HepG2 (cell line): ENCODE data around the gene SC5D. TPM values are rescaled to one million over a fixed set of nuclear protein-coding genes. Genes with fewer than 3 reads are reported as not detected.

Experiments
- ATAC-seq: fragments of 200-7000 bp; cut with Tn5 transposase; 3 replicates; pipeline ENCODE4 v1.9.1; 2020; ENCODE audit warnings: mild to moderate bottlenecking, moderate library complexity
- BruUV-seq: library from RNA; stranded (reverse); fragments of 400-500 nt; replicated peaks from 2 replicates; lab custom pipeline; 2021; lab: Mats Ljungman, UMichigan
- CTCF ChIA-PET: fragments of 300-600 bp; formaldehyde crosslinking; extraction: SDS; loops from one replicate; lab custom pipeline; 2021; ENCODE audit warnings: low total read pairs, inconsistent platforms, low intra/inter-chr PET ratio; lab: Yijun Ruan, JAX
- POLR2A ChIA-PET: fragments of 350-600 bp; sonication (Branson Sonifier 250); formaldehyde crosslinking; loops from one replicate; lab custom pipeline; 2020; ENCODE audit warnings: antibody characterized with exemption, inconsistent platforms; lab: Yijun Ruan, JAX
- DNase-seq: peaks from one replicate; pipeline ENCODE4 v3.0.0-alpha.2; 2015; ENCODE audit warnings: low spot score
- FAIRE-seq: peaks from 3 replicates; lab custom pipeline; 2011; peaks lifted over from hg19 to GRCh38; lab: Jason Lieb, UNC
- H2AFZ ChIP-seq: one replicate; pipeline ENCODE4 v1.6.1; 2011; ENCODE audit warnings: low read length, inconsistent platforms
- H3K27ac ChIP-seq: fragments of 300-600 bp; 3 replicates; pipeline ENCODE4 v1.8.0; 2011; ENCODE audit warnings: mixed run types, mild to moderate bottlenecking, mixed read lengths, low read length, inconsistent platforms; ENCODE audit not compliant: insufficient read depth; ENCODE audit errors: extremely low read length
- H3K27me3 ChIP-seq, 2 experiments: fragments of 200-600 bp in 1 of 2; 2 replicates in 1 of 2; 3 replicates in 1 of 2; pipeline versions ENCODE4 v1.6.0 to v1.8.0; 2011; ENCODE audit warnings: low read length in 2 of 2, mild to moderate bottlenecking in 2 of 2, moderate library complexity in 2 of 2, inconsistent platforms in 1 of 2; ENCODE audit not compliant: insufficient read depth in 2 of 2, control insufficient read depth in 1 of 2
- H3K36me3 ChIP-seq, 2 experiments: fragments of 200-600 bp in 1 of 2; replicated peaks in 1 of 2; 2 replicates in 1 of 2; 3 replicates in 1 of 2; pipeline versions ENCODE4 v1.5.1 to v1.8.0; 2011; ENCODE audit warnings: low read length in 2 of 2, inconsistent platforms in 1 of 2; ENCODE audit not compliant: insufficient read depth in 2 of 2, control insufficient read depth in 1 of 2
- H3K4me1 ChIP-seq: 2 replicates; pipeline ENCODE4 v1.5.1; 2012; ENCODE audit warnings: low read length, inconsistent platforms; ENCODE audit not compliant: insufficient read depth
- H3K4me2 ChIP-seq: 2 replicates; pipeline ENCODE4 v1.6.0; 2011; ENCODE audit warnings: low read depth, low read length, inconsistent platforms
- H3K4me3 ChIP-seq, 3 experiments: fragments of 200-600 bp in 1 of 3; sonication (generic), shearing (Covaris generic) in 1 of 3; replicated peaks in 1 of 3; 2 replicates each; pipeline ENCODE4 v1.5.1; 2011 to 2016; ENCODE audit warnings: low read length in 3 of 3, inconsistent platforms in 2 of 3, low read depth in 2 of 3, mild to moderate bottlenecking in 2 of 3, control low read depth in 1 of 3, mixed read lengths in 1 of 3; ENCODE audit not compliant: insufficient read depth in 1 of 3
- H3K79me2 ChIP-seq: one replicate; pipeline ENCODE4 v1.6.1; 2011; ENCODE audit warnings: low read length, inconsistent platforms; ENCODE audit not compliant: insufficient read depth
- H3K9ac ChIP-seq: 2 replicates; pipeline ENCODE4 v1.6.0; 2011; ENCODE audit warnings: mild to moderate bottlenecking, low read depth, low read length, inconsistent platforms; ENCODE audit not compliant: insufficient read depth
- H3K9me3 ChIP-seq: 2 replicates; pipeline ENCODE4 v1.5.1; 2012; ENCODE audit warnings: mild to moderate bottlenecking, low read length
- H4K20me1 ChIP-seq: 2 replicates; pipeline ENCODE4 v1.6.0; 2011; ENCODE audit warnings: inconsistent platforms, mild to moderate bottlenecking, low read length, moderate library complexity; ENCODE audit not compliant: insufficient read depth
- FOSL2 ChIP-seq: sonication (generic); formaldehyde crosslinking; IDR thresholded peaks from 2 replicates; pipeline ENCODE4 v1.4.0; 2020; ENCODE audit warnings: missing genetic modification reagents
- MTA1 ChIP-seq: sonication (generic); formaldehyde crosslinking; IDR thresholded peaks from 2 replicates; pipeline ENCODE4 v1.4.0; 2020; ENCODE audit warnings: missing genetic modification reagents, mild to moderate bottlenecking, borderline replicate concordance
- NCOR1 ChIP-seq: fragments of 200-600 bp; sonication (generic); IDR thresholded peaks from 2 replicates; pipeline ENCODE4 v1.7.0; 2017; ENCODE audit warnings: antibody characterized with exemption, low read length, borderline replicate concordance
- SNAPC2 ChIP-seq: sonication (generic); formaldehyde crosslinking; IDR thresholded peaks from 2 replicates; pipeline ENCODE4 v1.8.1; 2022; ENCODE audit warnings: mild to moderate bottlenecking, missing genetic modification reagents
- STAG1 ChIP-seq: sonication (generic); formaldehyde crosslinking; IDR thresholded peaks from 2 replicates; pipeline ENCODE4 v1.4.0; 2020; ENCODE audit warnings: missing genetic modification reagents
- ZNF225 ChIP-seq: sonication (generic); formaldehyde crosslinking; IDR thresholded peaks from 2 replicates; pipeline ENCODE4 v1.4.0; 2020; ENCODE audit warnings: mild to moderate bottlenecking, missing genetic modification reagents
- ZNF251 ChIP-seq: sonication (generic); formaldehyde crosslinking; IDR thresholded peaks from 2 replicates; pipeline ENCODE4 v1.9.0; 2021; ENCODE audit warnings: mild to moderate bottlenecking, missing genetic modification reagents
- ZNF253 ChIP-seq: sonication (generic); formaldehyde crosslinking; IDR thresholded peaks from 2 replicates; pipeline ENCODE4 v1.8.0; 2022; ENCODE audit warnings: mild to moderate bottlenecking, missing genetic modification reagents, borderline replicate concordance
- ZSCAN31 ChIP-seq: sonication (generic); formaldehyde crosslinking; IDR thresholded peaks from 2 replicates; pipeline ENCODE4 v1.5.0; 2020; ENCODE audit warnings: low read depth, mild to moderate bottlenecking, missing genetic modification reagents
- WGBS: methylation state at CpG from one replicate; pipeline ENCODE4 v1.1.6; 2017; ENCODE audit warnings: low lambda C conversion rate; 5-methylcytosine and 5-hydroxymethylcytosine counted together
- in situ Hi-C: cut with HindIII; loops from 2 replicates; pipeline ENCODE4 v1.10.0; 2017; ENCODE audit warnings: low pct_unique_long_range_greater_than_20kb; ENCODE audit not compliant: extremely low pct_ligation_motif_present
- intact Hi-C: fragments of 100-400 bp; cut with micrococcal nuclease; formaldehyde crosslinking; loops from one replicate; pipeline ENCODE4 v1.10.0; 2022; ENCODE audit not compliant: unreplicated experiment
- polyA plus RNA-seq, 8 experiments: library from polyadenylated mRNA; depleted of rRNA in 3 of 8; stranded (reverse) in 7 of 8; unstranded in 1 of 8; fragments of >200 nt; fragmentation: Illumina TruSeq in 4 of 8; extraction: Trizol in 4 of 8; gene quantifications; 2 replicates each; pipeline versions ENCODE4 v1.2.1 to v1.2.3, GENCODE V29; 2011 to 2016; ENCODE audit warnings: low read depth in 4 of 8, missing spikeins in 1 of 8, mixed read lengths in 1 of 8; ENCODE audit not compliant: insufficient read depth in 1 of 8
- total RNA-seq, 5 experiments: library from RNA; depleted of rRNA; stranded (reverse); fragments of >200 nt; fragmentation: Illumina TruSeq; extraction: Trizol; gene quantifications; 2 replicates each; pipeline ENCODE4 v1.2.3, GENCODE V29; 2016; ENCODE audit warnings: low read depth in 1 of 5
- TF ChIP-seq, protein P1 (sequence below): sonication (generic); formaldehyde crosslinking; IDR thresholded peaks from 2 replicates; pipeline ENCODE4 v1.5.0; 2020; ENCODE audit warnings: mild to moderate bottlenecking, missing genetic modification reagents, moderate library complexity
- TF ChIP-seq, protein P2 (sequence below): sonication (generic); formaldehyde crosslinking; IDR thresholded peaks from 2 replicates; pipeline ENCODE4 v1.8.0; 2022; ENCODE audit warnings: missing genetic modification reagents, mild to moderate bottlenecking, moderate library complexity, borderline replicate concordance
- TF ChIP-seq, protein P3 (sequence below): sonication (generic); formaldehyde crosslinking; IDR thresholded peaks from 2 replicates; pipeline ENCODE4 v1.8.0; 2022; ENCODE audit warnings: missing genetic modification reagents, mild to moderate bottlenecking, inconsistent platforms, borderline replicate concordance

Gene SC5D
- total and polyA plus RNA-seq, 2 of the 13 experiments (the other 11 are each of a cell fraction or from before 2014, with no cell fraction given), result 84.4 to 155 TPM

DNA sequence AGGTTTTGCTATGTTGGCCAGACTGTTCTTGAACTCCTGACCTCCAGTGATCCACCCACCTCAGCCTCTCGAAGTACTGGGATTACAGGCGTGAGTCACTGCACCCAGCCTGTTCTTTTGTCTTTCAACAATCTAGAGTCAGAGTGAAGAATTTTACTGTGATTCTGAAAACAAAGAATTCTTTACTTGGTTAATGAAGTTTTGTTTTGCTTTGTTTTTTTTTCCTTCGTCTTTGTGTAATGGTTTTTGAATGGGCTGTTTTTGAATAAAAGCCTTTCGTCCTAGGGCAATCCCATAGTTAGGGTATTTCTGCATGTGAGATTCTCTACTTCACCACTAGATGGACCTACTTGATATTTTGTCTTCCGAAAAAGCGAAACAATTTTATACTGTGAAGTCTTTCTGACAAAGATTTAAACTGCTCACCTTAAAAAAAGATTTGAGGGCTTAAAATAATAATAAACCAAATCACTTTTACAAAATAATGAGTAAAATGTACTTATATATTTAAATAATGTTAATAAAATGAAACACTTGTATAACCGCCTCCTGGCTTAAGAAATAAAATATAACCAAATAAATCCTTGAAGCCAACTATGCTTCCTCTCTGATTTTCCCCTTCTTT lies 43.4 kb upstream of the SC5D start:
- H3K4me3 ChIP-seq, result no peak overlapping the region
- H3K4me2 ChIP-seq, result peak overlapping the region; percentile 15; the same call in 1 of the 2 replicates
- H4K20me1 ChIP-seq, result no peaks in the 10 kb centered on the region; the same call in 1 of the 2 replicates
- 25% methylated on average over 7 of the region's 7 CpGs for WGBS
- H3K27me3 ChIP-seq, result peaks cover 0 to 3% of the 10 kb centered on the region in 2 experiments; a peak in 2 of 5 replicates
- ATAC-seq (peak; percentile 57), DNase-seq (peak; percentile 23), FAIRE-seq (peak; percentile 87)
- ChIA-PET CTCF (interaction anchor here (1.4 to 2.1 kb wide), 2 partner anchors 130 to 342 kb away, joined by 3 to 10 read pairs; no protein-coding TSS in a partner anchor), POLR2A (no interaction called here)
- no peak for TF ChIP-seq ZNF225 (CRISPR knock-in tag)
- TF ChIP-seq STAG1, result peak; percentile 45
- TF ChIP-seq, protein P1, sequence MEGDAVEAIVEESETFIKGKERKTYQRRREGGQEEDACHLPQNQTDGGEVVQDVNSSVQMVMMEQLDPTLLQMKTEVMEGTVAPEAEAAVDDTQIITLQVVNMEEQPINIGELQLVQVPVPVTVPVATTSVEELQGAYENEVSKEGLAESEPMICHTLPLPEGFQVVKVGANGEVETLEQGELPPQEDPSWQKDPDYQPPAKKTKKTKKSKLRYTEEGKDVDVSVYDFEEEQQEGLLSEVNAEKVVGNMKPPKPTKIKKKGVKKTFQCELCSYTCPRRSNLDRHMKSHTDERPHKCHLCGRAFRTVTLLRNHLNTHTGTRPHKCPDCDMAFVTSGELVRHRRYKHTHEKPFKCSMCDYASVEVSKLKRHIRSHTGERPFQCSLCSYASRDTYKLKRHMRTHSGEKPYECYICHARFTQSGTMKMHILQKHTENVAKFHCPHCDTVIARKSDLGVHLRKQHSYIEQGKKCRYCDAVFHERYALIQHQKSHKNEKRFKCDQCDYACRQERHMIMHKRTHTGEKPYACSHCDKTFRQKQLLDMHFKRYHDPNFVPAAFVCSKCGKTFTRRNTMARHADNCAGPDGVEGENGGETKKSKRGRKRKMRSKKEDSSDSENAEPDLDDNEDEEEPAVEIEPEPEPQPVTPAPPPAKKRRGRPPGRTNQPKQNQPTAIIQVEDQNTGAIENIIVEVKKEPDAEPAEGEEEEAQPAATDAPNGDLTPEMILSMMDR (CRISPR knock-in tag), result peak; percentile 59
- TF ChIP-seq NCOR1, result no peak
- TF ChIP-seq ZNF253 (CRISPR knock-in tag), result no peak
- H3K27ac ChIP-seq, result no peak overlapping the region
- H2AFZ ChIP-seq, result no peak overlapping the region
- H3K9me3 ChIP-seq, result no peaks in the 10 kb centered on the region
- no peaks in the 10 kb centered on the region for H3K4me1 ChIP-seq
- H3K79me2 ChIP-seq, result no peaks in the 10 kb centered on the region
- no peak overlapping the region for H3K9ac ChIP-seq
- H3K36me3 ChIP-seq, result no peaks in the 10 kb centered on the region
- in situ Hi-C loops, result loop anchor here (10.0 kb wide), 1 partner anchor 346 kb away; no protein-coding TSS in a partner anchor
- no TSS peak for BruUV-seq
- intact Hi-C loops, result loop anchor here (2.0 kb wide), 1 partner anchor 342 kb away; no protein-coding TSS in a partner anchor

DNA sequence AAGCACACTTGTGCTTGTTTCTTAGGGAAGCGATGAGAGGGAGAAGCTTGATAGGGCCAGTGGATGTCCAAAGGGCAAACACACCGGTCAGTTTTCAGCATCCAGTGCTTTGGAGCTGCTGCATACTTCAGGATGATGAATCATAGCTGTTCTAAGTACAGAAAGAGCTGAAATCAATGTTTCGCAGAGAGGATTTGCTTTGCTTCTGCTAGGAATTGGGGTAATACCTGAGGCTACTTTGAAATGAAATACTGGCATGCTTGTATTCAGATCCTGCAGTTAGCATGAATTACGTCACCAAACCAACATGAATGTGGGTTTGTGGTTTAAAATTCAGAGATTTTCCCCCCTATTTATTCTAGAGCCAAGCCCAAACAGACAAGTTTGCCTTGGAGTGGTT lies 41.7 kb upstream of the SC5D start:
- ATAC-seq (peak; percentile 47; the same call in 1 of the 3 replicates), FAIRE-seq (no peak), DNase-seq (no peak)
- no peak overlapping the region for H3K27ac ChIP-seq
- H3K4me2 ChIP-seq, result no peak overlapping the region
- no peaks in the 10 kb centered on the region for H3K79me2 ChIP-seq
- no peaks in the 10 kb centered on the region for H3K36me3 ChIP-seq
- no peaks in the 10 kb centered on the region for H3K4me1 ChIP-seq
- ChIA-PET CTCF (interaction anchor here (2.1 kb wide), 1 partner anchor 340 kb away, joined by 10 read pairs; no protein-coding TSS in a partner anchor), POLR2A (no interaction called here)
- H3K9ac ChIP-seq, result no peak overlapping the region
- no peaks in the 10 kb centered on the region; the same call in 1 of the 2 replicates for H4K20me1 ChIP-seq
- WGBS, result 28% methylated on average over 4 of the region's 4 CpGs
- in situ Hi-C loops, result no loop called here
- no peak overlapping the region for H2AFZ ChIP-seq
- H3K27me3 ChIP-seq, result peaks cover 0 to 3% of the 10 kb centered on the region in 2 experiments; a peak in 2 of 5 replicates
- no peaks in the 10 kb centered on the region for H3K9me3 ChIP-seq
- no TSS peak for BruUV-seq
- intact Hi-C loops, result no loop called here
- no peak overlapping the region for H3K4me3 ChIP-seq
- 0 out of 2 replicates have a peak, but pooled peaks have one; percentile 24 for TF ChIP-seq FOSL2 (CRISPR knock-in tag)
- TF ChIP-seq, protein P2, sequence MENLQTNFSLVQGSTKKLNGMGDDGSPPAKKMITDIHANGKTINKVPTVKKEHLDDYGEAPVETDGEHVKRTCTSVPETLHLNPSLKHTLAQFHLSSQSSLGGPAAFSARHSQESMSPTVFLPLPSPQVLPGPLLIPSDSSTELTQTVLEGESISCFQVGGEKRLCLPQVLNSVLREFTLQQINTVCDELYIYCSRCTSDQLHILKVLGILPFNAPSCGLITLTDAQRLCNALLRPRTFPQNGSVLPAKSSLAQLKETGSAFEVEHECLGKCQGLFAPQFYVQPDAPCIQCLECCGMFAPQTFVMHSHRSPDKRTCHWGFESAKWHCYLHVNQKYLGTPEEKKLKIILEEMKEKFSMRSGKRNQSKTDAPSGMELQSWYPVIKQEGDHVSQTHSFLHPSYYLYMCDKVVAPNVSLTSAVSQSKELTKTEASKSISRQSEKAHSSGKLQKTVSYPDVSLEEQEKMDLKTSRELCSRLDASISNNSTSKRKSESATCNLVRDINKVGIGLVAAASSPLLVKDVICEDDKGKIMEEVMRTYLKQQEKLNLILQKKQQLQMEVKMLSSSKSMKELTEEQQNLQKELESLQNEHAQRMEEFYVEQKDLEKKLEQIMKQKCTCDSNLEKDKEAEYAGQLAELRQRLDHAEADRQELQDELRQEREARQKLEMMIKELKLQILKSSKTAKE (CRISPR knock-in tag), result no peak
- TF ChIP-seq, protein P3, sequence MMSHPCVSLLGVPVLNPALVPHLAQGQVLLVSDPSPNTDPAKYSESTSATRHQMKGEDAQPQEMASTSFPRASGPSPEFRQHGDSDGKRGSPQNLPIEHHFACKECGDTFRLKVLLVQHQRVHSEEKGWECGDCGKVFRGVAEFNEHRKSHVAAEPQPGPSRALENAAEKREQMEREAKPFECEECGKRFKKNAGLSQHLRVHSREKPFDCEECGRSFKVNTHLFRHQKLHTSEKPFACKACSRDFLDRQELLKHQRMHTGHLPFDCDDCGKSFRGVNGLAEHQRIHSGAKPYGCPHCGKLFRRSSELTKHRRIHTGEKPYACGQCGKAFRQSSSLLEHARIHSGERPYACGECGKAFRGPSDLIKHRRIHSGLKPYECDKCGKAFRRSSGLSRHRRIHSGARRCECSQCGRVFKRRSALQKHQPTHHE (CRISPR knock-in tag), result no peak
- no peak for TF ChIP-seq ZNF251 (CRISPR knock-in tag)
- TF ChIP-seq SNAPC2 (CRISPR knock-in tag), result no peak
- TF ChIP-seq MTA1 (CRISPR knock-in tag), result no peak
- TF ChIP-seq ZSCAN31, result no peak
